T-helper 1 cell treated with Interleukin-12 subunit alpha and Interleukin-12 subunit beta and Interleukin-4 antibody, amounts not matched to agents 30 μg/mL and 1 μg/mL, for 36 hours (primary cell): ENCODE results near the gene RORB.
A peak's percentile ranks its signal among the peaks of the same experiment; 100 is the strongest.

ENCODE experiments used
- H3K27ac Mint-ChIP-seq: one replicate; pipeline ENCODE4 v1.8.0; 2021; ENCODE audit warnings: mild to moderate bottlenecking, mixed read lengths
- H3K27me3 Mint-ChIP-seq: one replicate; pipeline ENCODE4 v1.8.0; 2021; ENCODE audit warnings: low read depth, mixed read lengths
- H3K36me3 Mint-ChIP-seq: one replicate; pipeline ENCODE4 v1.8.0; 2021; ENCODE audit warnings: low read depth, mixed read lengths
- H3K4me1 Mint-ChIP-seq: one replicate; pipeline ENCODE4 v1.8.0; 2021; ENCODE audit warnings: low read depth, mixed read lengths
- H3K4me3 Mint-ChIP-seq: one replicate; pipeline ENCODE4 v1.8.0; 2021; ENCODE audit warnings: mild to moderate bottlenecking, moderate library complexity, mixed read lengths
- H3K9me3 Mint-ChIP-seq: one replicate; pipeline ENCODE4 v1.8.0; 2021; ENCODE audit warnings: mixed read lengths

The RORB gene

DNA sequence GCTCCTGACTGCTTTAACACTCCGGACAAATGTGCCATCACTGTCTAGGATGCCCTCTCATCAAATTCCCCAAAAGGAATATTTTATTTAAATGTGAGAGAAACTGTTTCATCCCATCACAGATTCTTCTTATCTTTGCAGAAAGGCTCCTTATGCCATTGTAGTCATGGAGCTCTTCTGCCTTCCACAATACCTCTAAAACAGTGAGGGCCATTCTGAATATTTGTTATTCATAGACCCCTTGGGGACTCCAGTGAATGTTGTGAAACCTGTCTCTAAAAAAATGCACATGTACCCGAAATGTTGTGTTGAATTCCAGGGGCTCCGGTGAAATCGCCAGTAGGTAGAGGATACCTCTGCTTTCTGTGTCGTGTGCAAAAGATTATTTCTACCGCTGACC lies 176.9 kb downstream of the RORB start:
- Mint-ChIP-seq H3K4me1 (no peaks in the 10 kb centered on the region), H3K27ac (no peak overlapping the region), H3K9me3 (no peaks in the 10 kb centered on the region), H3K4me3 (no peak overlapping the region), H3K36me3 (no peaks in the 10 kb centered on the region), H3K27me3 (no peaks in the 10 kb centered on the region)

DNA sequence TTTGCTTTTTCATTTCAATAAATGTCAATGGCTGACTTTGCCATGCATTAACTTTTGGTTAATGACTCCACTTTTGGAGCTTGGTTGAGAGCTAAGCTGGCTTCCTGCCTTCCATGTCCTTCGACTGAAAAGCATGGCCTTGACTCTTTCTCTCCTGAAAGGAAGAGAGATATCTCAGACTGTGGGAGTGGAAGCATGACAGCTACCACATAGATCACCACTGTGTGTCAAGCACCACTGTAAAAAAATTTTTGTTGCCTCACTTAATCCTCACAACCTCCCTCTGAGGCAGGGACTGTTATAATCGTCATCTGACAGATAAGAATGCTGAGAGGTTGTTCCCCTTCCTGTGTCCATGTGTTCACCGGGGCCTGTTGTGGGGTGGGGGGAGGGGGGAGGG lies 184.8 kb downstream of the RORB start:
- H3K27me3 Mint-ChIP-seq = no peaks in the 10 kb centered on the region
- H3K4me1 Mint-ChIP-seq = no peaks in the 10 kb centered on the region
- H3K9me3 Mint-ChIP-seq = no peaks in the 10 kb centered on the region
- no peaks in the 10 kb centered on the region for H3K36me3 Mint-ChIP-seq
- H3K27ac Mint-ChIP-seq = no peak overlapping the region
- H3K4me3 Mint-ChIP-seq = no peak overlapping the region

GRCh38 chr9:74683322-74683721 lies 186.2 kb downstream of the RORB start:
- Mint-ChIP-seq H3K27ac (no peak overlapping the region), H3K36me3 (no peaks in the 10 kb centered on the region), H3K27me3 (no peaks in the 10 kb centered on the region), H3K9me3 (no peaks in the 10 kb centered on the region), H3K4me1 (no peaks in the 10 kb centered on the region), H3K4me3 (no peak overlapping the region)

DNA sequence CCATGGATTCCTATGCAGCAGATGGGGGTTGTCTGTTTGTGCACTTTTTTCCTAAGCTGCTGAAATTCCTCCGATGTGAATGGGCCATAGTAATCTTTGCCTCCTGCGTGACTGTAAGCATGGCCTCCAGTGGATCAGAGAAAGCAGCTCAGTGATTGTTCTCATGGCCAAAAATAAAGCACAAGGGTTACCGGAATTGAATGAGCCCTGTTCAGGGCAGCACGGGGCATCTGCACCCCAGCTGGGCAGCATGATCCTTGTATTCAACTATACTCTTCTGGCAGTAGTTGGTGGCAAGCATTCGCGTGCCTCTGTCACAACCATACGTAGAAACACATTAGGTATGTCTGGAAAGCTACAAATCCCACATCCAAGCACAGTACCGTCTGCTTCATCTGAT lies 193.9 kb downstream of the RORB start:
- H3K4me3 Mint-ChIP-seq = no peak overlapping the region
- H3K27ac Mint-ChIP-seq = no peak overlapping the region
- H3K27me3 Mint-ChIP-seq = no peaks in the 10 kb centered on the region
- H3K36me3 Mint-ChIP-seq = no peaks in the 10 kb centered on the region
- no peaks in the 10 kb centered on the region for H3K4me1 Mint-ChIP-seq
- no peaks in the 10 kb centered on the region for H3K9me3 Mint-ChIP-seq

DNA sequence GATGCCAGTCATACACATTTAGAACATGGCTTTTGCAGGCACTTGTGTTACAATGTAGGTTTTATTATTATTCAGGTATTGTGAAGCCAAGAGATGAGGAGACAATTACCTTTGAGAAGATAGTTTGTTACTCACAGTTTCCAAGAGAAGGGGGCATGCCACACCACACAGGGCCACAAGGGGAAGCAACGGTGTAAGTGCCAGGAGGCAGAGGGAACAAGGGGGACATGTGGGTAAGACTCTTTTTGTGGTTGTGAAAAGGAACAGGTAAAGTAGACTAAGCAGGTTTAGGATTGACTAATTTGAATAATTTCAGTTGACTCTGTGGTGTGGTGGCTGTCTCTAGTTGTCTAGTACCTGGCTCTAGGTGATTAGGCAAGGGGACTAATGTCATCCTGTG lies 199.4 kb downstream of the RORB start:
- Mint-ChIP-seq H3K4me1 (no peaks in the 10 kb centered on the region), H3K4me3 (no peak overlapping the region), H3K27me3 (no peaks in the 10 kb centered on the region), H3K27ac (no peak overlapping the region), H3K36me3 (no peaks in the 10 kb centered on the region), H3K9me3 (no peaks in the 10 kb centered on the region)

DNA sequence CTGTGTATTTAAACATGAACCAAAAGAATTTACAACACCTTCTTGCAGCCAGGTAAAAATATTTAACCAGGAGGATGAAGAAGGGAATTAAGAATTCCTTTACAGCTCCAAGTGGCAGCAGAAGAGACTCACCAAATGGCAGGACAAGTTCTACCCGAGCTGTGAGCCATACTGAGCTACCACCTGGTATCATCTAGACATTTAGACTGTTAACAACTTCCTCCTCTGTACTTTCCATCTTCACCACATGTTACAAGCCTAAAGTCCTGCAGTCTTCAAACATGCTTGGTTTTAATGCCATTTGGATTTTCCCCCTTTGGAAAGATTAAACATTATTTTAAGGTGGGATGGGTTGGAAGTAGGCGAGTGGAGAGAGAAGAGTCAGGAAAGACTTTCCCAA lies 200.4 kb downstream of the RORB start:
- no peaks in the 10 kb centered on the region for H3K4me1 Mint-ChIP-seq
- H3K9me3 Mint-ChIP-seq = no peaks in the 10 kb centered on the region

GRCh38 chr9:74711341-74711740 lies 214.2 kb downstream of the RORB start:
- no peak overlapping the region for H3K4me3 Mint-ChIP-seq
- H3K27ac Mint-ChIP-seq = no peak overlapping the region
- H3K36me3 Mint-ChIP-seq = no peaks in the 10 kb centered on the region
- H3K4me1 Mint-ChIP-seq = no peaks in the 10 kb centered on the region
- no peaks in the 10 kb centered on the region for H3K27me3 Mint-ChIP-seq
- H3K9me3 Mint-ChIP-seq = no peaks in the 10 kb centered on the region

More for the DNA sequence above, 200.4 kb downstream of the RORB start:
- Mint-ChIP-seq H3K4me3 (no peak overlapping the region), H3K27me3 (peaks cover under 1% of the 10 kb centered on the region), H3K27ac (no peak overlapping the region), H3K36me3 (no peaks in the 10 kb centered on the region)

- H3K9me3 Mint-ChIP-seq = no peaks in the 10 kb centered on the region
- no peaks in the 10 kb centered on the region for H3K4me1 Mint-ChIP-seq
- no peak overlapping the region for H3K4me3 Mint-ChIP-seq
- peaks cover 4% of the 10 kb centered on the region for H3K27me3 Mint-ChIP-seq
- H3K36me3 Mint-ChIP-seq = no peaks in the 10 kb centered on the region
- no peak overlapping the region for H3K27ac Mint-ChIP-seq
Measured at GRCh38 chr9:74718709-74719108, 221.6 kb downstream of the RORB start.

- no peaks in the 10 kb centered on the region for H3K9me3 Mint-ChIP-seq
- H3K4me1 Mint-ChIP-seq = no peaks in the 10 kb centered on the region
- no peaks in the 10 kb centered on the region for H3K36me3 Mint-ChIP-seq
- peaks cover 4% of the 10 kb centered on the region for H3K27me3 Mint-ChIP-seq
- H3K27ac Mint-ChIP-seq = no peak overlapping the region
- H3K4me3 Mint-ChIP-seq = no peak overlapping the region
Measured at GRCh38 chr9:74719306-74719705, 222.2 kb downstream of the RORB start.

- Mint-ChIP-seq H3K4me3 (no peak overlapping the region), H3K4me1 (no peaks in the 10 kb centered on the region)
Measured at GRCh38 chr9:74721696-74722660, 224.8 kb downstream of the RORB start.

GRCh38 chr9:74724317-74724716 lies 227.2 kb downstream of the RORB start:
- Mint-ChIP-seq H3K36me3 (no peaks in the 10 kb centered on the region), H3K4me3 (no peak overlapping the region), H3K9me3 (no peaks in the 10 kb centered on the region), H3K27me3 (peaks cover 4% of the 10 kb centered on the region), H3K27ac (no peak overlapping the region), H3K4me1 (no peaks in the 10 kb centered on the region)

More at GRCh38 chr9:74721696-74722660, 224.8 kb downstream of the RORB start:
- H3K27me3 Mint-ChIP-seq = peaks cover 4% of the 10 kb centered on the region
- no peak overlapping the region for H3K27ac Mint-ChIP-seq
- no peaks in the 10 kb centered on the region for H3K9me3 Mint-ChIP-seq
- no peaks in the 10 kb centered on the region for H3K36me3 Mint-ChIP-seq

GRCh38 chr9:74726581-74726980 lies 229.4 kb downstream of the RORB start:
- Mint-ChIP-seq H3K4me1 (no peaks in the 10 kb centered on the region), H3K4me3 (no peak overlapping the region), H3K36me3 (no peaks in the 10 kb centered on the region), H3K27me3 (peaks cover 7% of the 10 kb centered on the region), H3K9me3 (no peaks in the 10 kb centered on the region), H3K27ac (no peak overlapping the region)

DNA sequence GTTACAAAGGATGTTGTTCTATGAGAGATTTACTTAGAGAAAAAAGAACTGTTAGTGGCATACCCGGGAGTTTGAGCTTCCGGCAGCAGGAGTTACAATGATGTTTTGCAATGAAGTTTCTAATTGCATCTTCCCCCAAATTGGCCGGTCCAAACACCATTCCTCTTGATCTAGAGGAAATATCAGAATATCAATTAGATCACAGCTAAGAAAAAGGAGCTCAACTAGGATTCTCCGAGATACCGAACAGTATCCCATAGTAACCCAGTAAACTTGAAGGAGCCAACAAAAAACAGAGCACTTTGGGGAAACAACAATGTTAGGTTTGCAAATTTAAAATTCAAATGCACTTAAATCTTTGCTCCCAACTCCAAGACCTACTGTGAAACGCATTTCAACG lies 231.0 kb downstream of the RORB start:
- H3K27ac Mint-ChIP-seq = no peak overlapping the region
- no peak overlapping the region for H3K4me3 Mint-ChIP-seq
- no peaks in the 10 kb centered on the region for H3K4me1 Mint-ChIP-seq
- peaks cover 7% of the 10 kb centered on the region for H3K27me3 Mint-ChIP-seq
- no peaks in the 10 kb centered on the region for H3K36me3 Mint-ChIP-seq
- no peaks in the 10 kb centered on the region for H3K9me3 Mint-ChIP-seq

GRCh38 chr9:74729136-74729695 lies 232.1 kb downstream of the RORB start:
- peaks cover 7% of the 10 kb centered on the region for H3K27me3 Mint-ChIP-seq
- no peak overlapping the region for H3K4me3 Mint-ChIP-seq
- no peaks in the 10 kb centered on the region for H3K9me3 Mint-ChIP-seq
- H3K36me3 Mint-ChIP-seq = no peaks in the 10 kb centered on the region
- no peaks in the 10 kb centered on the region for H3K4me1 Mint-ChIP-seq
- H3K27ac Mint-ChIP-seq = no peak overlapping the region

DNA sequence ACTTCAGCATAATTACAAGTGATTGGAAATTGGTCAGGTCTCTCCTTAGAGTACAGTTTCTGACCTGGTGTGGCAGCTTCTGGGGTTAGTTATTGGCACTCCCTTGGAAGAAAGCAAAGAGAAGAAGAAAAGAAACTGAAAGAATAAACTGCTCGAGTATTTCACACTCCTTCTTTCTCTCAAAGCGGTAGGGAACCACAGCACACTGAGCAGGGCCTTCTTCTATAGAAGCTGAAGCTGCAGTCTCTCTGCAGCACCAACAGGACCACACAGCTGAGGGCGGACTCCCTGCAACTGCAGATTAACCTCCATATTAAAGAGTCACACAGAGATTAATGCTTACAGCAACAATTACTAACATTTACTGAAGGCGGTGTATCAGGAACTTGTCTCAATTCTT lies 238.6 kb downstream of the RORB start:
- Mint-ChIP-seq H3K27me3 (peaks cover 16% of the 10 kb centered on the region), H3K36me3 (no peaks in the 10 kb centered on the region), H3K27ac (peak overlapping the region; percentile 28), H3K9me3 (no peaks in the 10 kb centered on the region), H3K4me3 (peak overlapping the region; percentile 38), H3K4me1 (peaks cover 5% of the 10 kb centered on the region)
